ENCODE data around the gene BCAT1. TPM values are rescaled to one million over a fixed set of nuclear protein-coding genes. Genes with fewer than 3 reads are reported as not detected.
A peak's percentile ranks its signal among the peaks of the same experiment; 100 is the strongest.
"Not testable (repeated sequence)": the region's sequence is repeated elsewhere in the genome, so short reads cannot be mapped to it uniquely, and the experiment has no call there.

The BCAT1 gene
- total RNA-seq, 2 experiments from 2014 or later: 11.6 to 15.8 TPM

DNA sequence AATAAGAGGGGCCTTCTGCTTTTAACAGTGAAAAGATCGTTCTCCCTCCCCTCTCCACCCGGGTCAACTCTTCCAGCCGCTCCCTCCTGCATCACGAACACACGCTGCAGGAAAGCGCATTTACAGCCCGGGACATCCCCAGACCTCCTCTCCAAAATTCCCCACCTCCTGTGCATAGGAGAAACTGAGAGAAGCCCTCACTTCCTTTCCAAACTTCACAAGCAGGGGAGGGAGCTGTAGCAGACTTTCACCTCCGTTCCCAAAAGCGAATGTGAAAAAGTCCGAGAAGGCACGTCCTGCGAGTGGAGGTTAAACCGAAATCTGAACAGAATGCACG, 513 bp downstream of the BCAT1 start:
- Mint-ChIP-seq H3K36me3 (peaks cover 15% of the 10 kb centered on the region), H3K4me1 (peaks cover 34% of the 10 kb centered on the region), H3K9me3 (no peaks in the 10 kb centered on the region), H3K27me3 (peaks cover 12% of the 10 kb centered on the region), H3K27ac (peak overlapping the region; percentile 81), H3K4me3 (peak overlapping the region; percentile 87)
- DNase-seq (peak; percentile 44), ATAC-seq (ENCODE audit: low read depth) (peak; percentile 49)
- POLR2A ChIA-PET: interaction anchor here (1.0 kb wide), 1 partner anchor 103 kb away, joined by 4 read pairs; no protein-coding TSS in a partner anchor

GRCh38 chr12:24947541-24948419, 1.1 kb downstream of the BCAT1 start:
- Mint-ChIP-seq H3K27ac (peak overlapping the region; percentile 81), H3K9me3 (no peaks in the 10 kb centered on the region), H3K4me3 (peak overlapping the region; percentile 87), H3K36me3 (peaks cover 17% of the 10 kb centered on the region), H3K4me1 (peaks cover 34% of the 10 kb centered on the region), H3K27me3 (peaks cover 12% of the 10 kb centered on the region)
- DNase-seq (no peak), ATAC-seq (ENCODE audit: low read depth) (peak; percentile 19)
- POLR2A ChIA-PET: interaction anchor here (0.8 kb wide), 1 partner anchor 104 kb away, joined by 4 read pairs; no protein-coding TSS in a partner anchor

DNA sequence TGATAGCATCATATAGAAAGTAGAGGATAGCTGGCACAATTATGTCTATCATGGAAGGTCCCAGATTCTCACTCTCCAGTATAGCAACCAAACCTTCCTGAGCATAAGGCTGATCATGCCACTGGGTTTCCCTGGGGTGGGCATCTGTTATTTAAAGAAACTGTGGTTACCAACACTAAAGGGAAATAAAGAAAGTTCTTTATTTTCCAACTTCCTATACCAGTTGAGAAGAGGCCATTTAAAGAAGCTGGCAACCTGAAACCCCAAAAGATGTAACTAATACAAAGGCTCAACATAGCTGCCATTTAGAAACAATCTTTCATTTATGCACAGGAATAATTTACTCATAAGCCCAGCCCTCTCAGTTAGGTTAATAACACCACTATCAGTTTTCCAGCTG, 3.1 kb downstream of the BCAT1 start:
- Mint-ChIP-seq H3K27me3 (peaks cover 9% of the 10 kb centered on the region), H3K4me3 (peak overlapping the region; percentile 12), H3K36me3 (peaks cover 26% of the 10 kb centered on the region), H3K27ac (no peak overlapping the region), H3K9me3 (no peaks in the 10 kb centered on the region), H3K4me1 (peaks cover 36% of the 10 kb centered on the region)
- POLR2A ChIA-PET: no interaction called here
- ATAC-seq (ENCODE audit: low read depth) (no peak), DNase-seq (no peak)

- Mint-ChIP-seq H3K27ac (no peak overlapping the region), H3K27me3 (peaks cover 5% of the 10 kb centered on the region), H3K36me3 (peaks cover 26% of the 10 kb centered on the region), H3K9me3 (no peaks in the 10 kb centered on the region), H3K4me1 (peaks cover 30% of the 10 kb centered on the region), H3K4me3 (no peak overlapping the region)
- ATAC-seq (ENCODE audit: low read depth): no peak
- no peak for DNase-seq
- POLR2A ChIA-PET: no interaction called here
Measured at GRCh38 chr12:24945039-24945438, 3.9 kb downstream of the BCAT1 start.

DNA sequence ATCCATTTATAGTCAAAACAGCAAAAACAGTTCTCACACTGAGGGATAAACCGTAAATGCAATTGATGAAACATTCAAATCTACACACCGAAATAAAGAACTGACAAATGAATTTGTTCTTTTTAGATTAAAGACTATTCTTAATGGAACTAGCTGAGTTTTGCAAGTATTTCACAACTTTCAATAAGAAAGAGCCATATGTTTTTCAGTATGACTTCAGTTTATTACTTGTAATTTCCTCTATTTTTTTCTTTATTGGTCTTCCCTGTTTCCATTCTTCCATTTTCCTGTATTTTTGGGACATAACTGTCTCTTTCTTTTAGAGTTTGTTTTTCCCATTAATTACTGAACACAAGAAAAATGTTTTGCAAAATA, 4.3 kb downstream of the BCAT1 start:
- Mint-ChIP-seq H3K36me3 (peaks cover 26% of the 10 kb centered on the region), H3K27ac (no peak overlapping the region), H3K4me1 (peaks cover 28% of the 10 kb centered on the region), H3K4me3 (no peak overlapping the region), H3K27me3 (peaks cover 2% of the 10 kb centered on the region), H3K9me3 (no peaks in the 10 kb centered on the region)
- ATAC-seq (ENCODE audit: low read depth): no peak
- POLR2A ChIA-PET: no interaction called here
- DNase-seq: no peak

GRCh38 chr12:24943947-24944600, 4.8 kb downstream of the BCAT1 start:
- no peaks in the 10 kb centered on the region for H3K27me3 Mint-ChIP-seq
- H3K36me3 Mint-ChIP-seq: peaks cover 26% of the 10 kb centered on the region
- H3K27ac Mint-ChIP-seq: no peak overlapping the region
- no peaks in the 10 kb centered on the region for H3K9me3 Mint-ChIP-seq
- peaks cover 23% of the 10 kb centered on the region for H3K4me1 Mint-ChIP-seq
- ATAC-seq (ENCODE audit: low read depth) (no peak), DNase-seq (no peak)
- H3K4me3 Mint-ChIP-seq: no peak overlapping the region
- POLR2A ChIA-PET: no interaction called here

- POLR2A ChIA-PET: no interaction called here
- no peak overlapping the region for H3K4me3 Mint-ChIP-seq
- H3K9me3 Mint-ChIP-seq: no peaks in the 10 kb centered on the region
- peaks cover 22% of the 10 kb centered on the region for H3K36me3 Mint-ChIP-seq
- no peaks in the 10 kb centered on the region for H3K27me3 Mint-ChIP-seq
- H3K4me1 Mint-ChIP-seq: peaks cover 4% of the 10 kb centered on the region
- DNase-seq (no peak), ATAC-seq (ENCODE audit: low read depth) (no peak)
- no peak overlapping the region for H3K27ac Mint-ChIP-seq
Measured at GRCh38 chr12:24940157-24940556, 8.7 kb downstream of the BCAT1 start.

GRCh38 chr12:24939551-24939950, 9.3 kb downstream of the BCAT1 start:
- H3K4me3 Mint-ChIP-seq; H3K4me1 Mint-ChIP-seq; ATAC-seq (ENCODE audit: low read depth); H3K27ac Mint-ChIP-seq; POLR2A ChIA-PET; DNase-seq; H3K9me3 Mint-ChIP-seq; H3K27me3 Mint-ChIP-seq: not testable (repeated sequence)
- peaks cover 18% of the 10 kb centered on the region for H3K36me3 Mint-ChIP-seq

DNA sequence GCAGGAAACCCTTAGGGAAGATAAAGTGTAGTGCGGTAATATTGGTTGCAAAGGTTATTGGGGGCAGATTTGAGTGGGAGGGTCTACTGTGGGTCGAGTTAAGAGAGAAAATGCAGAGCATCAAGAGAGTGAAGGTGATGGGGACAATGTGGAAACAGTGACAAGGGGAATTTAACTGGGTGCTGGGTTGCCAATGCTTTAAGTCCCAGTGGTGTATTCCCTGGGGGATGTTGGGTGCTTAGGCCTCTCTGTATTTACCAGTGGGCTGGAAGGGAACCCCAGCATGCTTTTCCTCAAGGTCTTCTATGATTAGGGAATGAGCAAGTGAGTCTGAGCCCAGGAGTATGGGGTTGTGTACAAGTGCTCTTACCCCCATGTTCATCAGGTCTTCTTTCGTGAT, 10.6 kb downstream of the BCAT1 start:
- POLR2A ChIA-PET: no interaction called here
- peaks cover 11% of the 10 kb centered on the region for H3K36me3 Mint-ChIP-seq
- no peak overlapping the region for H3K4me3 Mint-ChIP-seq
- no peak for DNase-seq
- H3K9me3 Mint-ChIP-seq: peaks cover 2% of the 10 kb centered on the region
- H3K27ac Mint-ChIP-seq: no peak overlapping the region
- no peaks in the 10 kb centered on the region for H3K27me3 Mint-ChIP-seq
- no peak for ATAC-seq (ENCODE audit: low read depth)
- H3K4me1 Mint-ChIP-seq: peaks cover 2% of the 10 kb centered on the region

- no peak overlapping the region for H3K27ac Mint-ChIP-seq
- no peak for ATAC-seq (ENCODE audit: low read depth)
- POLR2A ChIA-PET: no interaction called here
- H3K27me3 Mint-ChIP-seq: no peaks in the 10 kb centered on the region
- DNase-seq: no peak
- H3K9me3 Mint-ChIP-seq: peaks cover 2% of the 10 kb centered on the region
- H3K4me3 Mint-ChIP-seq: no peak overlapping the region
- H3K36me3 Mint-ChIP-seq: peaks cover 9% of the 10 kb centered on the region
- peaks cover 2% of the 10 kb centered on the region for H3K4me1 Mint-ChIP-seq
Measured at GRCh38 chr12:24937553-24938244, 11.2 kb downstream of the BCAT1 start.

DNA sequence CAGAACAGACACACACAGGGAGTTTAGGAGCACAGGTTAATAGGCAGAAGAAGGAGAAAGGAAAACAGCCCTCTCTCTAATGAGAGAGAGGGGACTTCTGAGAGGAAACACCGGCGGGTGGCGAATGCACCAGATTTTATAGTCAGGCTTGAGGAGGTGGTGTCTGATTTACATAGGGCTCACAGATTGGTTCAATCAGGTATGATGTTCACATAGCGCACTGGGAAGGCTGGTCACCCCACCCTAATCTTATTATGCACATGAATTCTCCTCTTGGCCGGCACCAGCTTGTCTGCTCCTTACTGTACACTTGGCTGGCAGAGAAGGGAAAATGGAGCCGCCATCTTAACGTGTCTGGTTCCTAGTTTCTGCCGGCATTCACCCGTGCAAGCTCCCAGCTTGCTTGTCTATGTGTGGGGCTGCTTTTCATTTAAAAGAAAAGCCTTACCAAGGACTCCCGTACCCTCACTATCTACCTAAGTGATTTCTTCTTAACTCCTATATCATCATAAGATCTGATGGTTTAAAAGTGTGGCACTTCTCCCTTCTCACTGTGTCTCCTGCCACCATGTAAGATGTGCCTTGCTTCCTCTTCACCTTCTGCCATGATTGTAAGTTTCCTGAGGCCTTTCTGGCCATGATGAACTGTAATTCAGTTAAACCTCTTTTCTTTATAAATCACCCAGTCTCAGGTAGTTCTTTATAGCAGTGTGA, 15.1 kb downstream of the BCAT1 start:
- ATAC-seq (ENCODE audit: low read depth) (no peak), DNase-seq (no peak)
- H3K27me3 Mint-ChIP-seq: peaks cover 6% of the 10 kb centered on the region
- no peaks in the 10 kb centered on the region for H3K36me3 Mint-ChIP-seq
- peaks cover 3% of the 10 kb centered on the region for H3K4me1 Mint-ChIP-seq
- H3K27ac Mint-ChIP-seq: no peak overlapping the region
- peaks cover 2% of the 10 kb centered on the region for H3K9me3 Mint-ChIP-seq
- H3K4me3 Mint-ChIP-seq: no peak overlapping the region
- POLR2A ChIA-PET: no interaction called here

GRCh38 chr12:24931666-24932405, 17.1 kb downstream of the BCAT1 start:
- H3K4me1 Mint-ChIP-seq: peaks cover 3% of the 10 kb centered on the region
- H3K27me3 Mint-ChIP-seq: peaks cover 6% of the 10 kb centered on the region
- H3K27ac Mint-ChIP-seq: no peak overlapping the region
- POLR2A ChIA-PET: no interaction called here
- ATAC-seq (ENCODE audit: low read depth) (no peak), DNase-seq (no peak)
- peaks cover 2% of the 10 kb centered on the region for H3K9me3 Mint-ChIP-seq
- H3K36me3 Mint-ChIP-seq: peaks cover 4% of the 10 kb centered on the region
- peak overlapping the region; percentile 3 for H3K4me3 Mint-ChIP-seq

DNA sequence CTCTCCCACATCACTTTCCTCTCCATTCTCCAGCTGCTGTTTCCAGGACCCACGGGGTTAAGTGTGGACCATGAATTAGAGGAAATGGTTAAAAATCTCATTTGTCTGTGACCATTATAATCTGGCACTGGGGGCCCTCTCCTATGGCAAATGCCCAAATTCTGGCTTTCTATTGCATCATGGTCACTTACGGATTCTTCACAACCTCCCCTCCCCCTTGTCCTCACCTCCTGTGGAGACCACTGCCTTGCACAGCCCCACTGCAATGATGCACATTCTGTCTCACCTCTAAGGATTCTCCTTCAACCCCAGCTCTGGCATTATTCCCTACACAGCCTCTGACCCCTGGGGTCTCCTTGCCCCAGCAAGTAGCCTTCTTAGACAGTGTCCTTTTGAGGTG, 18.9 kb downstream of the BCAT1 start:
- ATAC-seq (ENCODE audit: low read depth) (no peak), DNase-seq (no peak)
- POLR2A ChIA-PET: no interaction called here
- Mint-ChIP-seq H3K4me1 (peaks cover 3% of the 10 kb centered on the region), H3K4me3 (no peak overlapping the region), H3K27ac (no peak overlapping the region), H3K9me3 (peaks cover 2% of the 10 kb centered on the region), H3K27me3 (peaks cover 6% of the 10 kb centered on the region), H3K36me3 (peaks cover 5% of the 10 kb centered on the region)
